H9 (cell line): ENCODE results near the gene AJAP1. TPM values are rescaled to one million over a fixed set of nuclear protein-coding genes. Genes with fewer than 3 reads are reported as not detected.
A peak's percentile ranks its signal among the peaks of the same experiment; 100 is the strongest.

ENCODE experiments used
- DNase-seq: peaks from one replicate; pipeline ENCODE4 v3.0.0-alpha.2; 2017
- H2AFZ ChIP-seq: one replicate; pipeline ENCODE4 v1.6.1; 2013; ENCODE audit warnings: mild to moderate bottlenecking, low read length, control low read depth, moderate library complexity
- H2AK5ac ChIP-seq: 2 replicates; pipeline ENCODE4 v1.6.1; 2013; ENCODE audit warnings: low read length, control low read depth, mixed read lengths; ENCODE audit not compliant: insufficient read length
- H2BK120ac ChIP-seq: one replicate; pipeline ENCODE4 v1.6.1; 2013; ENCODE audit warnings: low read depth, mild to moderate bottlenecking, low read length, control low read depth, inconsistent platforms; ENCODE audit not compliant: poor library complexity, severe bottlenecking
- H2BK12ac ChIP-seq: 2 replicates; pipeline ENCODE4 v1.6.1; 2013; ENCODE audit warnings: low read length, control low read depth, mixed read lengths, low read depth; ENCODE audit not compliant: insufficient read length
- H2BK15ac ChIP-seq: 2 replicates; pipeline ENCODE4 v1.6.1; 2013; ENCODE audit warnings: low read depth, low read length, control low read depth
- H2BK20ac ChIP-seq: one replicate; pipeline ENCODE4 v1.6.1; 2013; ENCODE audit warnings: low read depth, mild to moderate bottlenecking, low read length, control low read depth, inconsistent platforms; ENCODE audit not compliant: poor library complexity, severe bottlenecking
- H2BK5ac ChIP-seq: 2 replicates; pipeline ENCODE4 v1.6.1; 2013; ENCODE audit warnings: low read length, control low read depth, mixed read lengths; ENCODE audit not compliant: insufficient read length
- H3K14ac ChIP-seq: 2 replicates; pipeline ENCODE4 v1.6.1; 2013; ENCODE audit warnings: low read length, control low read depth; ENCODE audit not compliant: insufficient read depth
- H3K18ac ChIP-seq: 2 replicates; pipeline ENCODE4 v1.6.1; 2013; ENCODE audit warnings: low read depth, mild to moderate bottlenecking, mixed read lengths, low read length, control low read depth; ENCODE audit not compliant: insufficient read length
- H3K23ac ChIP-seq: 2 replicates; pipeline ENCODE4 v1.6.1; 2013; ENCODE audit warnings: low read length, control low read depth, mixed read lengths, low read depth; ENCODE audit not compliant: insufficient read length
- H3K23me2 ChIP-seq: 2 replicates; pipeline ENCODE4 v1.6.1; 2013; ENCODE audit warnings: low read depth, mild to moderate bottlenecking, mixed read lengths, low read length, control low read depth; ENCODE audit not compliant: insufficient read length, poor library complexity, severe bottlenecking
- H3K27ac ChIP-seq: 2 replicates; pipeline ENCODE4 v1.5.1; 2013; ENCODE audit warnings: low read length, control low read depth, mixed read lengths, low read depth; ENCODE audit not compliant: insufficient read length
- H3K27me3 ChIP-seq: 2 replicates; pipeline ENCODE4 v1.6.1; 2013; ENCODE audit warnings: low read length, control low read depth, inconsistent platforms; ENCODE audit not compliant: insufficient read depth
- H3K4ac ChIP-seq: 2 replicates; pipeline ENCODE4 v1.6.1; 2013; ENCODE audit warnings: low read depth, mild to moderate bottlenecking, control low read depth, inconsistent platforms, low read length, moderate library complexity
- H3K4me1 ChIP-seq: 2 replicates; pipeline ENCODE4 v1.6.1; 2013; ENCODE audit warnings: low read length, control low read depth, inconsistent platforms; ENCODE audit not compliant: insufficient read depth
- H3K4me2 ChIP-seq: 2 replicates; pipeline ENCODE4 v1.6.1; 2013; ENCODE audit warnings: low read length, control low read depth, mixed read lengths; ENCODE audit not compliant: insufficient read length, insufficient read depth
- H3K56ac ChIP-seq: 2 replicates; pipeline ENCODE4 v1.6.1; 2013; ENCODE audit warnings: low read depth, mild to moderate bottlenecking, mixed read lengths, low read length, control low read depth; ENCODE audit not compliant: insufficient read length
- H3K79me1 ChIP-seq: 2 replicates; pipeline ENCODE4 v1.6.1; 2013; ENCODE audit warnings: low read depth, mild to moderate bottlenecking, moderate library complexity, low read length, control low read depth, inconsistent platforms; ENCODE audit not compliant: insufficient read depth, poor library complexity, severe bottlenecking
- H3K79me2 ChIP-seq: 2 replicates; pipeline ENCODE4 v1.6.1; 2013; ENCODE audit warnings: low read length, control low read depth, inconsistent platforms; ENCODE audit not compliant: insufficient read depth
- H3K9ac ChIP-seq: 2 replicates; pipeline ENCODE4 v1.6.1; 2013; ENCODE audit warnings: low read length, control low read depth, mixed read lengths; ENCODE audit not compliant: insufficient read length; ENCODE audit errors: extremely low read depth
- H3K9me3 ChIP-seq: one replicate; pipeline ENCODE4 v1.6.1; 2013; ENCODE audit warnings: low read depth, low read length, inconsistent platforms; ENCODE audit not compliant: control insufficient read depth
- H3T11ph ChIP-seq: one replicate; pipeline ENCODE4 v1.6.1; 2013; ENCODE audit warnings: mild to moderate bottlenecking, low read length, control low read depth, inconsistent platforms
- H4K20me1 ChIP-seq: one replicate; pipeline ENCODE4 v1.6.1; 2013; ENCODE audit not compliant: control insufficient read depth, insufficient read length, insufficient read depth
- H4K5ac ChIP-seq: 2 replicates; pipeline ENCODE4 v1.6.1; 2013; ENCODE audit warnings: low read depth, mild to moderate bottlenecking, mixed read lengths, low read length, control low read depth; ENCODE audit not compliant: insufficient read length
- H4K8ac ChIP-seq: replicated peaks from 2 replicates; pipeline ENCODE4 v1.6.1; 2013; ENCODE audit warnings: low read length, control low read depth, mixed read lengths, low read depth; ENCODE audit not compliant: insufficient read length
- H4K91ac ChIP-seq: 2 replicates; pipeline ENCODE4 v1.6.1; 2013; ENCODE audit warnings: low read depth, mild to moderate bottlenecking, moderate library complexity, mixed read lengths, low read length, control low read depth; ENCODE audit not compliant: insufficient read length
- H3K27ac Mint-ChIP-seq, 3 experiments: 2 replicates in 2 of 3; 3 replicates in 1 of 3; pipeline ENCODE4 v1.8.0; 2020 to 2021; ENCODE audit warnings: mixed read lengths in 3 of 3, mild to moderate bottlenecking in 1 of 3, moderate library complexity in 1 of 3
- H3K27me3 Mint-ChIP-seq: 2 replicates; pipeline ENCODE4 v1.8.0; 2021; ENCODE audit warnings: low read depth, mild to moderate bottlenecking, moderate library complexity, mixed read lengths
- H3K36me3 Mint-ChIP-seq, 3 experiments: 2 replicates in 2 of 3; 3 replicates in 1 of 3; pipeline ENCODE4 v1.8.0; 2020 to 2021; ENCODE audit warnings: low read depth in 3 of 3, mixed read lengths in 3 of 3; ENCODE audit not compliant: insufficient read depth in 1 of 3
- H3K4me1 Mint-ChIP-seq, 2 experiments: 2 replicates each; pipeline ENCODE4 v1.8.0; 2020; ENCODE audit warnings: mixed read lengths in 2 of 2
- H3K4me3 Mint-ChIP-seq, 2 experiments: 2 replicates in 1 of 2; 3 replicates in 1 of 2; pipeline ENCODE4 v1.8.0; 2020 to 2021; ENCODE audit warnings: mild to moderate bottlenecking in 2 of 2, mixed read lengths in 2 of 2, moderate library complexity in 1 of 2
- H3K9me3 Mint-ChIP-seq, 2 experiments: 2 replicates in 1 of 2; 3 replicates in 1 of 2; pipeline ENCODE4 v1.8.0; 2020; ENCODE audit warnings: mild to moderate bottlenecking in 2 of 2, mixed read lengths in 2 of 2, moderate library complexity in 1 of 2
- WGBS: extraction: QIAGEN DNeasy Blood & Tissue Kit; methylation state at CpG from one replicate; pipeline ENCODE4 v1.1.7; 2013; ENCODE audit warnings: missing lambda C conversion rate, low lambda C conversion rate, mixed read lengths; ENCODE audit not compliant: insufficient read length; ENCODE audit errors: extremely low coverage; 5-methylcytosine and 5-hydroxymethylcytosine counted together
- total RNA-seq: library from RNA; stranded (reverse); gene quantifications from 2 replicates; pipeline ENCODE4 v1.2.1, GENCODE V29; 2021
- TF ChIP-seq, protein P1 (sequence below): fragments of 200-600 bp; sonication (generic); conservative IDR thresholded peaks from 3 replicates; pipeline ENCODE4 v1.8.0; 2021; ENCODE audit warnings: antibody characterized with exemption, mild to moderate bottlenecking

AJAP1 gene
- total RNA-seq, 1 experiment from 2014 or later: 8.6 TPM

DNA sequence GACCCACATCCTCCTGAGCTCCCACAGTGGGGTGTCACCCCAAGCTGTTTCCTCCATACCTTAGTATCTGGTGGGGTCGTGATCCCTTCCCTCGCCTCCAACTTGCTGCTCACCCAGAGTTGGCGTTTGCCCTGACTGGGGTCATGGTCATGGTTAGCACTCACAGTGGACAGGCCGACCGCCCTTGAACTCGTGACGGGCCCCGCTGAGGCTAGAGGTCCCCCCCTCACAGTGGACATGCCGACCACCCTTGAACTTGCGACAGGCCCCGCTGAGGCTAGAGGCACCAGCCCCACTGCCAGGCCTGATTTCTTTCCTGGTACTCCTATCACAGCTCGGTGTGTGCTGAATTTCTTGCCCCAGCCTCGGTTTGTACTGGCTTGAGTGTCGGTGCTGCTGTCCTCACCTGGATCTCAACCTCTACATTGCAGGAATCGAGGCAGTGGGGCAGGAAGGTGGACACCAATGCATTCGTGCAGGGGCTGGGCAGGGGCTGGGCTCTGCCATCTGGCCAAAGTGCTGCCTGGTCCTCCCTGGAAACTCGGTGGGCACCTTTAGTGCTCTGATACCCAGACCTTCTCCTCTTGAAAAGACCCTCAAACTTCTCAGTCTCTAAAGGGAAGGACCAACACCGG is 37.5 kb upstream of the AJAP1 start:
- Histone ChIP-seq H4K91ac (no peak overlapping the region), H3K14ac (no peak overlapping the region), H2BK12ac (no peak overlapping the region), H3K27me3 (no peaks in the 10 kb centered on the region), H2BK5ac (no peak overlapping the region), H2AK5ac (no peak overlapping the region), H3K27ac (no peak overlapping the region), H3K9ac (no peak overlapping the region), H3K4ac (no peak overlapping the region), H3K79me2 (no peaks in the 10 kb centered on the region), H3K79me1 (no peaks in the 10 kb centered on the region), H2AFZ (no peak overlapping the region), H3K4me2 (no peak overlapping the region), H2BK20ac (no peak overlapping the region), H3K23ac (no peak overlapping the region), H2BK120ac (no peak overlapping the region), H4K20me1 (no peaks in the 10 kb centered on the region), H3K56ac (no peak overlapping the region), H3T11ph (no peak overlapping the region), H3K18ac (no peak overlapping the region), H2BK15ac (no peak overlapping the region), H4K5ac (no peak overlapping the region), H3K9me3 (no peaks in the 10 kb centered on the region), H3K23me2 (no peaks in the 10 kb centered on the region), H4K8ac (no peak overlapping the region), H3K4me1 (no peaks in the 10 kb centered on the region)
- TF ChIP-seq, protein P1, sequence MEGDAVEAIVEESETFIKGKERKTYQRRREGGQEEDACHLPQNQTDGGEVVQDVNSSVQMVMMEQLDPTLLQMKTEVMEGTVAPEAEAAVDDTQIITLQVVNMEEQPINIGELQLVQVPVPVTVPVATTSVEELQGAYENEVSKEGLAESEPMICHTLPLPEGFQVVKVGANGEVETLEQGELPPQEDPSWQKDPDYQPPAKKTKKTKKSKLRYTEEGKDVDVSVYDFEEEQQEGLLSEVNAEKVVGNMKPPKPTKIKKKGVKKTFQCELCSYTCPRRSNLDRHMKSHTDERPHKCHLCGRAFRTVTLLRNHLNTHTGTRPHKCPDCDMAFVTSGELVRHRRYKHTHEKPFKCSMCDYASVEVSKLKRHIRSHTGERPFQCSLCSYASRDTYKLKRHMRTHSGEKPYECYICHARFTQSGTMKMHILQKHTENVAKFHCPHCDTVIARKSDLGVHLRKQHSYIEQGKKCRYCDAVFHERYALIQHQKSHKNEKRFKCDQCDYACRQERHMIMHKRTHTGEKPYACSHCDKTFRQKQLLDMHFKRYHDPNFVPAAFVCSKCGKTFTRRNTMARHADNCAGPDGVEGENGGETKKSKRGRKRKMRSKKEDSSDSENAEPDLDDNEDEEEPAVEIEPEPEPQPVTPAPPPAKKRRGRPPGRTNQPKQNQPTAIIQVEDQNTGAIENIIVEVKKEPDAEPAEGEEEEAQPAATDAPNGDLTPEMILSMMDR: no peak
- Mint-ChIP-seq H3K9me3 (no peaks in the 10 kb centered on the region), H3K4me1 (peaks cover 14 to 15% of the 10 kb centered on the region in 2 experiments), H3K36me3 (no peaks in the 10 kb centered on the region), H3K27me3 (peaks cover 1% of the 10 kb centered on the region; the same call in 1 of the 2 replicates), H3K27ac (peak overlapping the region in 1 of 3 experiments; percentile 40; a peak in 2 of 7 replicates), H3K4me3 (no peak overlapping the region)
- no CpG with 5 or more reads among the region's 18 CpGs for WGBS
- no peak for DNase-seq
